ENCODE data around the gene FAM234B.

DNA sequence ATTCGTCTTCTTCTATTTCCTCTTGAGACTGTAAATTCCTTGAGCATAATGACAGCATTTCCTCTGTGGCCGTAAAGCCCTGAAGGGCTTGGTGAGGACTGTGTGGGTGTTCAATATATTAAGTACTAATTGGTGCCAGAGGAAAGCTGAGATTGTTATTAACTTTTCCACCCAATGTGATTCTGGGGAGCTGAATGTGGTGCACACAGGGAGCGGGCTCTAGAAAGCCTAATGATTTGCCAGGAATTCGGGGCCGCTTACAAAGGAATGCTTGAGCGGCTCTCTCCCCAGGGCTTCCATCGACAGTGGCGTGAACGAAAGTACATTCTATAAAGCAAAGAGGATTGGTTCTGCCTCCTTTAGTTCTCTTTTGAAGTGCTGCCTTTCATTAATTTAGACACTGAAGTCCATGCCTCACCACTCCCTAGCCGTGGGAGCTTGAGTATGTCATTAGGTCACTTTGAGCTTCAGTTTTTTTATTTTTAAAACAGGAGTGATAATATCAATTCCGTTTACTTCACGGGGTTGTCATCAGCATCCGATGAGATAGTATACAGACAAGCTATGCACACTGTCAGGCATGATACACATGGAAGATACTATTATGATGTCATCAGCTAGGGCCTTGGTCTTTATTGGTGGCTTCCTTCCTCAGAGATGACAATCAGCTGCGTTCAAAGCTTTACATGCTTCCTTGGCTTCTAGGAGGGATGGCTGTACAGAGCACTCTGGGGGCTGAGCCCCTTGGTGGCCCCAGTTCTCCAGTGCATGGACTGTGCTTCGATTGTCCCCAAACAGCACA, 70.3 kb downstream of the FAM234B start:
- TF ChIP-seq, protein P1, sequence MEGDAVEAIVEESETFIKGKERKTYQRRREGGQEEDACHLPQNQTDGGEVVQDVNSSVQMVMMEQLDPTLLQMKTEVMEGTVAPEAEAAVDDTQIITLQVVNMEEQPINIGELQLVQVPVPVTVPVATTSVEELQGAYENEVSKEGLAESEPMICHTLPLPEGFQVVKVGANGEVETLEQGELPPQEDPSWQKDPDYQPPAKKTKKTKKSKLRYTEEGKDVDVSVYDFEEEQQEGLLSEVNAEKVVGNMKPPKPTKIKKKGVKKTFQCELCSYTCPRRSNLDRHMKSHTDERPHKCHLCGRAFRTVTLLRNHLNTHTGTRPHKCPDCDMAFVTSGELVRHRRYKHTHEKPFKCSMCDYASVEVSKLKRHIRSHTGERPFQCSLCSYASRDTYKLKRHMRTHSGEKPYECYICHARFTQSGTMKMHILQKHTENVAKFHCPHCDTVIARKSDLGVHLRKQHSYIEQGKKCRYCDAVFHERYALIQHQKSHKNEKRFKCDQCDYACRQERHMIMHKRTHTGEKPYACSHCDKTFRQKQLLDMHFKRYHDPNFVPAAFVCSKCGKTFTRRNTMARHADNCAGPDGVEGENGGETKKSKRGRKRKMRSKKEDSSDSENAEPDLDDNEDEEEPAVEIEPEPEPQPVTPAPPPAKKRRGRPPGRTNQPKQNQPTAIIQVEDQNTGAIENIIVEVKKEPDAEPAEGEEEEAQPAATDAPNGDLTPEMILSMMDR (conservative IDR thresholded peaks at IDR 0.05; ENCODE audit: low read depth, low read length): no peak
- TF ChIP-seq EZH2 (IDR thresholded peaks at IDR 0.05; ENCODE audit: low read length, unreplicated experiment): no peak

Data from PC-3 (cell line).